Prostate gland (tissue), 2 donors: ENCODE measurements around the gene IDUA. TPM values are rescaled to one million over a fixed set of nuclear protein-coding genes. Genes with fewer than 3 reads are reported as not detected.

Source experiments
- DNase-seq: peaks from one replicate; pipeline ENCODE4 v3.0.0-alpha.2; 2019; ENCODE audit warnings: low spot score
- H3K27ac ChIP-seq, 2 donors: fragments of 200-600 bp; sonication (generic); 2 replicates each; pipeline ENCODE4 v1.5.1; 2017 to 2019
- H3K27me3 ChIP-seq: fragments of 200-600 bp; sonication (generic); replicated peaks from 2 replicates; pipeline ENCODE4 v1.5.1; 2019; ENCODE audit not compliant: insufficient read depth
- H3K36me3 ChIP-seq, 2 donors: fragments of 200-600 bp; sonication (generic); 1 replicate in 1 of 2; 2 replicates in 1 of 2; pipeline versions ENCODE4 v1.5.1 to v1.8.1; 2017 to 2019
- H3K4me1 ChIP-seq: fragments of 200-600 bp; sonication (generic); replicated peaks from 2 replicates; pipeline ENCODE4 v1.5.1; 2019
- H3K4me3 ChIP-seq, 2 donors: fragments of 200-600 bp; sonication (generic); 2 replicates each; pipeline ENCODE4 v1.5.1; 2017 to 2019
- H3K9me3 ChIP-seq: fragments of 200-600 bp; sonication (generic); 2 replicates; pipeline ENCODE4 v1.5.1; 2017
- POLR2A ChIP-seq: fragments of 450-650 bp; IDR thresholded peaks from one replicate; pipeline ENCODE4 v1.6.1; 2016; ENCODE audit warnings: antibody characterized with exemption, mild to moderate bottlenecking
- POLR2AphosphoS5 ChIP-seq: sonication (generic); formaldehyde crosslinking; IDR thresholded peaks from one replicate; pipeline ENCODE4 v1.6.1; 2017; ENCODE audit warnings: antibody characterized with exemption
- WGBS: methylation state at CpG from one replicate; pipeline ENCODE4 v1.1.5; 2018; 5-methylcytosine and 5-hydroxymethylcytosine counted together
- intact Hi-C: fragments of 100-400 bp; cut with DNase I; formaldehyde crosslinking; loops from one replicate; pipeline ENCODE4 v1.14.2; 2022
- total RNA-seq, 2 donors: library from RNA; depleted of rRNA; stranded (reverse); fragments of >200 nt; gene quantifications; one replicate each; pipeline ENCODE4 v1.1.0, GENCODE V29; 2016
- TF ChIP-seq, protein P1 (sequence below), 4 experiments: fragments of 200-600 bp in 2 of 4; fragments of 450-650 bp in 2 of 4; sonication (generic) in 2 of 4; IDR thresholded peaks; 1 replicate in 3 of 4; 2 replicates in 1 of 4; pipeline ENCODE4 v1.5.1; 2016 to 2019; ENCODE audit warnings: antibody characterized with exemption in 4 of 4, mild to moderate bottlenecking in 2 of 4, moderate library complexity in 2 of 4

The IDUA gene
- total RNA-seq, 2 donors from 2014 or later: 53.6 to 56.8 TPM

DNA sequence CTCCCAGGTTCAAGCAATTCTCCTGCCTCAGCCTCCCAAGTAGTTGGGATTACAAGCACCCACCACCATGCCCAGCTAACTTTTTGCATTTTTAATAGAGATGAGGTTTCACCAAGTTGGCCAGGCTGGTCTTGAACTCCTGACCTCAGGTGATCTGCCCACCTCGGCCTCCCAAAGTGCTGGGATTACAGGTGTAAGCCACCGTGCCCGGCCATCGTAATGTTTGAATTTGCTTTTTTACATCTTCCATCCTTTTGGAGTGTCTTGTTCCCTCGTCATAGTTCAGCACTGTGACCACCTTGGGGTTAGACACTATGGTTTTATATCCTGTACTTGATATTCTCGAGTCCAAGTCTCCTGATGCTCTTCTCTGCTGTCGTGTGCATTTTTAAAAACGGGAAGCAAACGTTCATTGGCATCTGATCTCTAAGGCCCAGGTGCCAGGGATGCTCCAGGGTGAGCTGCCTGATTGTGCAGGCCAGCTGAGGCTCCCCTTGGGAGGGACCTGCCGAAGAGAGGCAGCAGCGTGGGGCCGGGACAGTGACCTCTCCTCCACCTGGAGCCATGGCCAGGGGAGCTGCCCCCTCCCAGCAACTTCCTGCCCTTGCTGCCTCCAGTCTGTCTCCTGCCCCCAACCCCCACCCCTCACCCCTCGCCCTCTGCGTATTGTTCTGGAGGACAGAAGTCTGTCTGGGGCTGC lies 30.2 kb upstream of the IDUA start:
- no peaks in the 10 kb centered on the region for H3K36me3 ChIP-seq
- H3K27me3 ChIP-seq: no peaks in the 10 kb centered on the region
- intact Hi-C loops: no loop called here
- 81% methylated on average over 14 of the region's 14 CpGs for WGBS
- H3K4me1 ChIP-seq: no peaks in the 10 kb centered on the region
- no peak overlapping the region for H3K4me3 ChIP-seq
- no peak for DNase-seq
- H3K9me3 ChIP-seq: no peaks in the 10 kb centered on the region
- no peak overlapping the region for H3K27ac ChIP-seq
- TF ChIP-seq POLR2A (no peak), POLR2AphosphoS5 (no peak)
- TF ChIP-seq, protein P1, sequence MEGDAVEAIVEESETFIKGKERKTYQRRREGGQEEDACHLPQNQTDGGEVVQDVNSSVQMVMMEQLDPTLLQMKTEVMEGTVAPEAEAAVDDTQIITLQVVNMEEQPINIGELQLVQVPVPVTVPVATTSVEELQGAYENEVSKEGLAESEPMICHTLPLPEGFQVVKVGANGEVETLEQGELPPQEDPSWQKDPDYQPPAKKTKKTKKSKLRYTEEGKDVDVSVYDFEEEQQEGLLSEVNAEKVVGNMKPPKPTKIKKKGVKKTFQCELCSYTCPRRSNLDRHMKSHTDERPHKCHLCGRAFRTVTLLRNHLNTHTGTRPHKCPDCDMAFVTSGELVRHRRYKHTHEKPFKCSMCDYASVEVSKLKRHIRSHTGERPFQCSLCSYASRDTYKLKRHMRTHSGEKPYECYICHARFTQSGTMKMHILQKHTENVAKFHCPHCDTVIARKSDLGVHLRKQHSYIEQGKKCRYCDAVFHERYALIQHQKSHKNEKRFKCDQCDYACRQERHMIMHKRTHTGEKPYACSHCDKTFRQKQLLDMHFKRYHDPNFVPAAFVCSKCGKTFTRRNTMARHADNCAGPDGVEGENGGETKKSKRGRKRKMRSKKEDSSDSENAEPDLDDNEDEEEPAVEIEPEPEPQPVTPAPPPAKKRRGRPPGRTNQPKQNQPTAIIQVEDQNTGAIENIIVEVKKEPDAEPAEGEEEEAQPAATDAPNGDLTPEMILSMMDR (IDR thresholded peaks at IDR 0.05): no peak

DNA sequence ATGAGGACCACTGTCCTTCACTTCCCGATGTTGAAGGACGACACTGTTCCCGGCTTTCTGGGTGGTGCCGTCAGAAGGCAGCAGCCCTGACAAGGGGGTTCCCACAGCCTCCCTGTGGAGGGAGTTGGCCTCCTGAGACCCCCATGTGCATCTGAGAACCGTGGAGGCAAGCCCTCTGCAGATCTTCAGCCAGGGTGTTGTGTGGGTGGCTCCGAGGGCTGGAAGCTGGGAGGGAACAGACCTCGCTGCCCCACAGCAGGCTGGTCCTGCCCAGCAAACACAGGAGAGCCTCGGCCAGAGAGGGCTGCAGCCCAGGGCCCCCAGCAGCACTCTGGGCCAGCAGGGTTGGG lies 29.6 kb upstream of the IDUA start:
- TF ChIP-seq POLR2AphosphoS5 (no peak), POLR2A (no peak)
- TF ChIP-seq, protein P1 (IDR thresholded peaks at IDR 0.05): no peak
- 81% methylated on average over 6 of the region's 8 CpGs for WGBS
- DNase-seq: no peak
- Histone ChIP-seq H3K4me3 (no peak overlapping the region), H3K27me3 (no peaks in the 10 kb centered on the region), H3K36me3 (no peaks in the 10 kb centered on the region), H3K27ac (no peak overlapping the region), H3K9me3 (no peaks in the 10 kb centered on the region), H3K4me1 (no peaks in the 10 kb centered on the region)
- intact Hi-C loops: no loop called here

- H3K27me3 ChIP-seq: no peaks in the 10 kb centered on the region
- H3K4me3 ChIP-seq: no peak overlapping the region
- no peak overlapping the region for H3K27ac ChIP-seq
- no peaks in the 10 kb centered on the region for H3K9me3 ChIP-seq
- 89% methylated on average over 40 of the region's 45 CpGs for WGBS
- no peaks in the 10 kb centered on the region for H3K36me3 ChIP-seq
- intact Hi-C loops: no loop called here
- TF ChIP-seq POLR2AphosphoS5 (no peak), POLR2A (no peak)
- TF ChIP-seq, protein P1 (IDR thresholded peaks at IDR 0.05): no peak
- DNase-seq: no peak
- no peaks in the 10 kb centered on the region for H3K4me1 ChIP-seq
Measured at GRCh38 chr4:957581-958313, 29.1 kb upstream of the IDUA start.

DNA sequence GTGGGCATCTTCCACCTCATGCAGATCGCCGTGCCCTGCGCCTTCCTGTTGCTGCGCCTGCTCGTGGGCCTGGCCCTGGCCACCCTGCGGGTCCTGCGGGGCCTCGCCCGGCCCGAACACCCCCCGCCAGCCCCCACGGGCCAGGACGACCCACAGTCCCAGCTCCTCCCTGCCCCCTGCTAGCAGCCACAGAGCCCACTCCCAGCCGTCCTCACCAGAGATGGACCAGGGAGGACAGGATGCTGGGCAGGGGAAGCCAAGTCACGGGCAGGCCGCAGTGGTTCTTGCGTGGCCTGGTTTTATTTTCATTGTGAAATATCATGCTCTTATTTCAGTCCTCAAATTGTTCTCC lies 28.6 kb upstream of the IDUA start:
- Histone ChIP-seq H3K4me1 (no peaks in the 10 kb centered on the region), H3K27me3 (no peaks in the 10 kb centered on the region), H3K36me3 (no peaks in the 10 kb centered on the region), H3K4me3 (no peak overlapping the region), H3K9me3 (no peaks in the 10 kb centered on the region), H3K27ac (no peak overlapping the region)
- TF ChIP-seq POLR2AphosphoS5: no peak
- TF ChIP-seq, protein P1 (IDR thresholded peaks at IDR 0.05): no peak
- TF ChIP-seq POLR2A: no peak
- DNase-seq: no peak
- WGBS: 89% methylated on average over 17 of the region's 17 CpGs
- intact Hi-C loops: no loop called here
